Transverse colon (tissue), 4 donors: ENCODE data around the gene SPTLC3. TPM values are rescaled to one million over a fixed set of nuclear protein-coding genes. Genes with fewer than 3 reads are reported as not detected.

Experiments used
- DNase-seq: peaks from one replicate; pipeline ENCODE4 v3.0.0-alpha.2; 2019
- H3K27ac ChIP-seq, 4 donors: fragments of 200-600 bp; sonication (generic); 2 replicates each; pipeline ENCODE4 v1.5.1; 2016 to 2018; ENCODE audit warnings: inconsistent platforms in 4 of 4
- H3K27me3 ChIP-seq: fragments of 200-600 bp; sonication (generic); 2 replicates; pipeline ENCODE4 v1.5.1; 2017; ENCODE audit warnings: inconsistent platforms
- H3K36me3 ChIP-seq, 4 donors: fragments of 200-600 bp; sonication (generic); 2 replicates each; pipeline ENCODE4 v1.5.1; 2017 to 2019; ENCODE audit warnings: inconsistent platforms in 4 of 4
- H3K4me1 ChIP-seq, 4 donors: fragments of 200-600 bp; sonication (generic); 2 replicates each; pipeline ENCODE4 v1.5.1; 2017 to 2020; ENCODE audit warnings: inconsistent platforms in 4 of 4
- H3K4me3 ChIP-seq, 4 donors: fragments of 200-600 bp; sonication (generic); 1 replicate in 1 of 4; 2 replicates in 3 of 4; pipeline versions ENCODE4 v1.5.1 to v1.6.1; 2017 to 2019; ENCODE audit warnings: inconsistent platforms in 4 of 4
- H3K9me3 ChIP-seq, 2 donors: fragments of 200-600 bp; sonication (generic); 2 replicates each; pipeline ENCODE4 v1.5.1; 2017 to 2019; ENCODE audit warnings: inconsistent platforms in 2 of 2
- EP300 ChIP-seq: sonication (generic); formaldehyde crosslinking; IDR thresholded peaks from one replicate; pipeline ENCODE4 v1.6.1; 2017; ENCODE audit warnings: antibody characterized with exemption, low read depth
- POLR2A ChIP-seq: fragments of 450-650 bp; IDR thresholded peaks from one replicate; pipeline ENCODE4 v1.6.1; 2016; ENCODE audit warnings: antibody characterized with exemption, mild to moderate bottlenecking, moderate library complexity
- POLR2AphosphoS5 ChIP-seq, 3 donors: sonication (generic); formaldehyde crosslinking; IDR thresholded peaks; one replicate each; pipeline ENCODE4 v1.6.1; 2016; ENCODE audit warnings: antibody characterized with exemption in 3 of 3
- WGBS, 2 donors: methylation state at CpG; one replicate each; pipeline ENCODE4 v1.1.5; 2018; ENCODE audit warnings: low coverage in 1 of 2; 5-methylcytosine and 5-hydroxymethylcytosine counted together
- in situ Hi-C, 4 donors: fragments of 200-750 bp; cut with MboI; loops; one replicate each; pipeline versions ENCODE4 v1.15.0 to v1.15.1; 2017; ENCODE audit warnings: low sequenced_read_pairs in 3 of 4, low pct_ligation_motif_present in 1 of 4, low pct_unique_long_range_greater_than_20kb in 1 of 4
- intact Hi-C: fragments of 100-400 bp; cut with DNase I; formaldehyde crosslinking; loops from one replicate; pipeline ENCODE4 v1.15.1; 2023; ENCODE audit warnings: low total_unique reads
- total RNA-seq, 4 donors: library from RNA; depleted of rRNA; stranded (reverse); fragments of >200 nt; gene quantifications; one replicate each; pipeline ENCODE4 v1.1.0, GENCODE V29; 2016
- TF ChIP-seq, protein P1 (sequence below), 5 experiments: fragments of 200-600 bp in 3 of 5; fragments of 450-650 bp in 2 of 5; sonication (generic) in 3 of 5; IDR thresholded peaks; 1 replicate in 2 of 5; 2 replicates in 3 of 5; pipeline ENCODE4 v1.5.1; 2016 to 2017; ENCODE audit warnings: antibody characterized with exemption in 5 of 5, inconsistent platforms in 3 of 5, mild to moderate bottlenecking in 2 of 5, moderate library complexity in 1 of 5

The SPTLC3 gene
- total RNA-seq, 4 donors from 2014 or later: 2.6 to 11.6 (median 8.8) TPM

DNA sequence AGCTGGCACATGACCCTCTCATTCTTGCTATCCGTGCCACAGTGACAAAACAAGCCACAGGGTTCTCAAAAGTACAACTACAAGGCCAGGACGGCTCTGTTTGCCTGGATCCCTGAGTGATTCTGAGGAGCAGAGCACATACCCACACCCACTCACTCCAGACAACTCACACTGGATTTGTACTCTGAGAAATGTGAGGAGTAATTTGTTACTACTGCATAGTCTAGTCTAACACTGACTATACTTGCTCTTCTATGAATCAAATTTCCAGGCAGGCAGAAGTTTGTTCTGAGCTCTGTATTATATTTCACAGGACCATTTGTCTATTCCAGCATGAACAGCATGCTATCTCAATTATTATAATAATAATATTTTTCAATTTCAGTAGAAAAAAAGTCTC is 26.7 kb upstream of the SPTLC3 start:
- Histone ChIP-seq H3K27ac (no peak overlapping the region), H3K9me3 (no peaks in the 10 kb centered on the region), H3K4me1 (peaks cover 0 to 10% (median 0%) of the 10 kb centered on the region in 4 donors), H3K36me3 (no peaks in the 10 kb centered on the region), H3K27me3 (no peaks in the 10 kb centered on the region), H3K4me3 (no peak overlapping the region)
- WGBS, 2 donors: 92% methylated on average over 2 of the region's 2 CpGs
- intact Hi-C loops: no loop called here
- DNase-seq: no peak
- TF ChIP-seq EP300 (no peak), POLR2A (no peak), POLR2AphosphoS5 (IDR thresholded peaks at IDR 0.05) (no peak)
- TF ChIP-seq, protein P1, sequence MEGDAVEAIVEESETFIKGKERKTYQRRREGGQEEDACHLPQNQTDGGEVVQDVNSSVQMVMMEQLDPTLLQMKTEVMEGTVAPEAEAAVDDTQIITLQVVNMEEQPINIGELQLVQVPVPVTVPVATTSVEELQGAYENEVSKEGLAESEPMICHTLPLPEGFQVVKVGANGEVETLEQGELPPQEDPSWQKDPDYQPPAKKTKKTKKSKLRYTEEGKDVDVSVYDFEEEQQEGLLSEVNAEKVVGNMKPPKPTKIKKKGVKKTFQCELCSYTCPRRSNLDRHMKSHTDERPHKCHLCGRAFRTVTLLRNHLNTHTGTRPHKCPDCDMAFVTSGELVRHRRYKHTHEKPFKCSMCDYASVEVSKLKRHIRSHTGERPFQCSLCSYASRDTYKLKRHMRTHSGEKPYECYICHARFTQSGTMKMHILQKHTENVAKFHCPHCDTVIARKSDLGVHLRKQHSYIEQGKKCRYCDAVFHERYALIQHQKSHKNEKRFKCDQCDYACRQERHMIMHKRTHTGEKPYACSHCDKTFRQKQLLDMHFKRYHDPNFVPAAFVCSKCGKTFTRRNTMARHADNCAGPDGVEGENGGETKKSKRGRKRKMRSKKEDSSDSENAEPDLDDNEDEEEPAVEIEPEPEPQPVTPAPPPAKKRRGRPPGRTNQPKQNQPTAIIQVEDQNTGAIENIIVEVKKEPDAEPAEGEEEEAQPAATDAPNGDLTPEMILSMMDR (IDR thresholded peaks at IDR 0.05): no peak
- in situ Hi-C loops: loop anchor here in 1 of 4 donors (10.0 to 25.0 kb wide), 2 partner anchors 57 to 105 kb away; no protein-coding TSS in a partner anchor

DNA sequence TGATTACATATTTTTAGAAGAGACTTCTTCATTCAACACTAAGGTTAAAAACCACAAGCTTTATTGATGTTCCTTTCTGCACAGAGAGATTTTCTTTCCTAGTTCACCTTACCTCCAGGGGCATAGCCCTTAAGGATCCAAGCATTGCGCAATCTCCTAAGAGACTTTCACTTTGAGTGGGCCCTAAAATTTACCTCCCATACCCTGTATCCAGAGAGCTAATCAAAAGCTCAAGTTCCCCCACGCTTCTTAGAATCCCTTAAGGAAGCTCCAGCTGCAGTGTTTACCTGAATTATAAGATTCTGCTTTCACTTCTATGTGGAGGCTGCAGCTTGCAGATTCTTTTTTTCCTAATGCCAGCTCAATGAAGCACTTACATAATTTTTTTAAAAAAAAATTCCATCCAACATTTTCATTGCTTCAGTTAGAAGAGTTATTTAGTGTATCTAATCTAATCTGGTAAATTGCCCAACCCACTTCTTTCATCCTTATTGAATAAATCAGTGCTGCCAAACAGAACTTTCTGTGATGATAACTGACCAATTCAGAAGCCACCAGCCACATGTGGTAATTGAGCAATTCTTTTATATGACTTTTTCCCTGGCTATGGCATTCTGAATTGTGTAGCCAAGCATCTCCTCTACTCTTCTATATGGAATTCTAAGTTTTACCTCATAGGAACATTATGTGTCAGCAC is 24.6 kb upstream of the SPTLC3 start:
- TF ChIP-seq, protein P1 (IDR thresholded peaks at IDR 0.05): no peak
- TF ChIP-seq EP300 (no peak), POLR2AphosphoS5 (IDR thresholded peaks at IDR 0.05) (no peak), POLR2A (no peak)
- no peaks in the 10 kb centered on the region for H3K9me3 ChIP-seq
- H3K4me1 ChIP-seq: no peaks in the 10 kb centered on the region
- DNase-seq: no peak
- in situ Hi-C loops (loop anchor here in 1 of 4 donors (10.0 to 25.0 kb wide), 2 partner anchors 59 to 103 kb away; no protein-coding TSS in a partner anchor), intact Hi-C loops (no loop called here)
- H3K27ac ChIP-seq: no peak overlapping the region
- no peak overlapping the region for H3K4me3 ChIP-seq
- no peaks in the 10 kb centered on the region for H3K27me3 ChIP-seq
- 33 to 73% methylated on average over 1 to 2 of the region's 2 CpGs for WGBS, 2 donors
- H3K36me3 ChIP-seq: no peaks in the 10 kb centered on the region

DNA sequence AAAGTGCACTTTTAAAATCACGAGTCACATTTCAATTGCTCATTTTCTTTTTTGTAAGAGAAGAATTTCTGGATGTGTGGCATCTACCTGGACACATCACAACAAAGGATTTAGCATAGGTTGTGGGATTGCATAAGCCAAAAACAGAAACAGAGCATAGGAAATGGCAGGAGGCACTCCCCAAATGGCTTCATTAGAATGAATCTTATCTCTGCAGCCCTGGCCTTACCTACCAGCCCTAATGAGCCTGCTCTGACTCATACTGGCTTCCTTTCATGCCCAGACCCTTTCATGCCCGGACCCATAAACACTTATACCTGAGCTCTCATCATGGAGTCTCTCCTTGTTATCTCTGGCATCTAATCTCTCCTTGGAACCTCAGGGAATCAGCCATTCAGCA is 23.9 kb upstream of the SPTLC3 start:
- Histone ChIP-seq H3K4me3 (no peak overlapping the region), H3K9me3 (no peaks in the 10 kb centered on the region), H3K27me3 (no peaks in the 10 kb centered on the region), H3K27ac (no peak overlapping the region), H3K36me3 (no peaks in the 10 kb centered on the region), H3K4me1 (no peaks in the 10 kb centered on the region)
- 70 to 81% methylated on average over 2 of the region's 2 CpGs for WGBS, 2 donors
- intact Hi-C loops: no loop called here
- in situ Hi-C loops: loop anchor here in 1 of 4 donors (10.0 to 25.0 kb wide), 2 partner anchors 60 to 102 kb away; no protein-coding TSS in a partner anchor
- TF ChIP-seq EP300: no peak
- TF ChIP-seq POLR2AphosphoS5 (IDR thresholded peaks at IDR 0.05): no peak
- no peak for TF ChIP-seq POLR2A
- TF ChIP-seq, protein P1 (IDR thresholded peaks at IDR 0.05): no peak
- DNase-seq: no peak

DNA sequence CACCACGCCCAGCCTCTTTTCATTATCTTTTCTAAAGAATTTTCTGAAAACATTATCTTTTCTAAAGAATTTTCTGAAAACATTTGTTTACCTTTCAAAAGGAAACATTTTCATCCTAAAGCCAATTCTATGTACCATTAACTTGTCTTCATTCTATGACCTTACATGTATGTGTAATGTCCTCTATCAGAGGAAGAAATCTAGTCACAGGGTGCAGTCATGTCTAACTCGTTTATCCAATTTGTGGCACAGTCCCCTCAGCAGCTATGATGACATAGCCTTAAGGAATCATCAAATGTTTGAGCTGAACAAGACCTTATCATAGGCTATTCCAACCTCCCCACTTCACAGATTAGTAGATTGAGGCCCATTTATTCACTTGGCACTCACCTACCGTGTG is 21.5 kb upstream of the SPTLC3 start:
- intact Hi-C loops (no loop called here), in situ Hi-C loops (loop anchor here in 1 of 4 donors (10.0 to 25.0 kb wide), 2 partner anchors 62 to 100 kb away; no protein-coding TSS in a partner anchor)
- H3K27ac ChIP-seq: no peak overlapping the region
- 73% methylated on average over 3 of the region's 3 CpGs for WGBS, 2 donors
- H3K27me3 ChIP-seq: no peaks in the 10 kb centered on the region
- no peak overlapping the region for H3K4me3 ChIP-seq
- no peak for TF ChIP-seq POLR2A
- TF ChIP-seq, protein P1 (IDR thresholded peaks at IDR 0.05): no peak
- TF ChIP-seq EP300: no peak
- TF ChIP-seq POLR2AphosphoS5 (IDR thresholded peaks at IDR 0.05): no peak
- no peaks in the 10 kb centered on the region for H3K36me3 ChIP-seq
- no peaks in the 10 kb centered on the region for H3K4me1 ChIP-seq
- H3K9me3 ChIP-seq: no peaks in the 10 kb centered on the region
- DNase-seq: no peak
